Measurements from ENCODE around the gene RNPEP. TPM values are rescaled to one million over a fixed set of nuclear protein-coding genes. Genes with fewer than 3 reads are reported as not detected.

RNPEP gene
- total and polyA plus RNA-seq, 2 of the 13 experiments (the other 11 are each of a cell fraction or from before 2014, with no cell fraction given), result 20.6 to 38.4 TPM

DNA sequence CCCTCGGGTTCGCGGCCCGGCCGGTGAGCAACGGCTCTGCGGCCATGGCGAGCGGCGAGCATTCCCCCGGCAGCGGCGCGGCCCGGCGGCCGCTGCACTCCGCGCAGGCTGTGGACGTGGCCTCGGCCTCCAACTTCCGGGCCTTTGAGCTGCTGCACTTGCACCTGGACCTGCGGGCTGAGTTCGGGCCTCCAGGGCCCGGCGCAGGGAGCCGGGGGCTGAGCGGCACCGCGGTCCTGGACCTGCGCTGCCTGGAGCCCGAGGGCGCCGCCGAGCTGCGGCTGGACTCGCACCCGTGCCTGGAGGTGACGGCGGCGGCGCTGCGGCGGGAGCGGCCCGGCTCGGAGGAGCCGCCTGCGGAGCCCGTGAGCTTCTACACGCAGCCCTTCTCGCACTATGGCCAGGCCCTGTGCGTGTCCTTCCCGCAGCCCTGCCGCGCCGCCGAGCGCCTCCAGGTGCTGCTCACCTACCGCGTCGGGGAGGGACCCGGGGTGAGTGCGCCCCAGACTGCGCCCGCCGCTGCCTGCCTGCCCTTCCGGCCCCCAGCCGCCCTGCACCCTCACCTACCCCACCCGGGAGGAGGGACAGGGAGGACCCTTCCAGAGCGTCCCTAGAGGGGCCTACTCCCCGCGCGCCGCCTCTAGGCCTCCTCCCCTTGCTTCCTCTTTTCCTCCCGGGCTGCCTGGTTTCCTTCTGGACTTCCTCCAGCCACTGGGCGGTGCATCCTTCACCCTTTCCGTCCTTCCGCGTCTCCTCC lies at the start of gene RNPEP (continued):
- peak; percentile 39; the same call in 1 of the 2 replicates for TF ChIP-seq CTCF (CRISPR knock-in tag; IDR thresholded peaks at IDR 0.05)
- no peak for TF ChIP-seq HOXA7 (CRISPR knock-in tag; IDR thresholded peaks at IDR 0.05)
- 0 out of 2 replicates have a peak, but pooled peaks have one; percentile 7 for TF ChIP-seq RFXAP (CRISPR knock-in tag; IDR thresholded peaks at IDR 0.05; ENCODE audit: borderline replicate concordance)
- TF ChIP-seq RNF2 (conservative IDR thresholded peaks at IDR 0.05; ENCODE audit: low read depth), result no peak
- TF ChIP-seq ZNF121 (CRISPR knock-in tag; IDR thresholded peaks at IDR 0.05), result no peak
- peak; percentile 36; the same call in 1 of the 2 replicates for TF ChIP-seq DNMT1 (CRISPR knock-in tag; IDR thresholded peaks at IDR 0.05)
- no peak for TF ChIP-seq NBN (conservative IDR thresholded peaks at IDR 0.05)
- no peak for TF ChIP-seq PLRG1 (conservative IDR thresholded peaks at IDR 0.05)
- 0 out of 2 replicates have a peak, but pooled peaks have one; percentile 60 for TF ChIP-seq ZNF501 (CRISPR knock-in tag; IDR thresholded peaks at IDR 0.05)
- 0 out of 2 replicates have a peak, but pooled peaks have one; percentile 48 for TF ChIP-seq NR1H2 (CRISPR knock-in tag; IDR thresholded peaks at IDR 0.05; ENCODE audit: borderline replicate concordance, low read depth)
- TF ChIP-seq, protein P1, sequence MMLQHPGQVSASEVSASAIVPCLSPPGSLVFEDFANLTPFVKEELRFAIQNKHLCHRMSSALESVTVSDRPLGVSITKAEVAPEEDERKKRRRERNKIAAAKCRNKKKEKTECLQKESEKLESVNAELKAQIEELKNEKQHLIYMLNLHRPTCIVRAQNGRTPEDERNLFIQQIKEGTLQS (CRISPR knock-in tag; IDR thresholded peaks at IDR 0.05), result no peak
- TF ChIP-seq, protein P2, sequence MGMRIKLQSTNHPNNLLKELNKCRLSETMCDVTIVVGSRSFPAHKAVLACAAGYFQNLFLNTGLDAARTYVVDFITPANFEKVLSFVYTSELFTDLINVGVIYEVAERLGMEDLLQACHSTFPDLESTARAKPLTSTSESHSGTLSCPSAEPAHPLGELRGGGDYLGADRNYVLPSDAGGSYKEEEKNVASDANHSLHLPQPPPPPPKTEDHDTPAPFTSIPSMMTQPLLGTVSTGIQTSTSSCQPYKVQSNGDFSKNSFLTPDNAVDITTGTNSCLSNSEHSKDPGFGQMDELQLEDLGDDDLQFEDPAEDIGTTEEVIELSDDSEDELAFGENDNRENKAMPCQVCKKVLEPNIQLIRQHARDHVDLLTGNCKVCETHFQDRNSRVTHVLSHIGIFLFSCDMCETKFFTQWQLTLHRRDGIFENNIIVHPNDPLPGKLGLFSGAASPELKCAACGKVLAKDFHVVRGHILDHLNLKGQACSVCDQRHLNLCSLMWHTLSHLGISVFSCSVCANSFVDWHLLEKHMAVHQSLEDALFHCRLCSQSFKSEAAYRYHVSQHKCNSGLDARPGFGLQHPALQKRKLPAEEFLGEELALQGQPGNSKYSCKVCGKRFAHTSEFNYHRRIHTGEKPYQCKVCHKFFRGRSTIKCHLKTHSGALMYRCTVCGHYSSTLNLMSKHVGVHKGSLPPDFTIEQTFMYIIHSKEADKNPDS (CRISPR knock-in tag; IDR thresholded peaks at IDR 0.05), result no peak
- TF ChIP-seq SOX5 (CRISPR knock-in tag; IDR thresholded peaks at IDR 0.05; ENCODE audit: borderline replicate concordance), result 0 out of 2 replicates have a peak, but pooled peaks have one; percentile 6
- peak; percentile 26 for TF ChIP-seq SAP130 (CRISPR knock-in tag; IDR thresholded peaks at IDR 0.05; ENCODE audit: low read depth)
- TF ChIP-seq SRSF1 (optimal IDR thresholded peaks at IDR 0.05; ENCODE audit: low read depth, low read length), result peak; percentile 41
- no peak for TF ChIP-seq JUNB (CRISPR knock-in tag; IDR thresholded peaks at IDR 0.05; ENCODE audit: borderline replicate concordance)
- TF ChIP-seq MATR3 (CRISPR knock-in tag; IDR thresholded peaks at IDR 0.05), result no peak
- TF ChIP-seq PAF1 (CRISPR knock-in tag; IDR thresholded peaks at IDR 0.05), result no peak
- TF ChIP-seq SNAI1 (CRISPR knock-in tag; IDR thresholded peaks at IDR 0.05; ENCODE audit: borderline replicate concordance), result no peak
- TF ChIP-seq ZNF891 (CRISPR knock-in tag; IDR thresholded peaks at IDR 0.05), result 0 out of 2 replicates have a peak, but pooled peaks have one; percentile 42
- no peak; the same call in 1 of the 2 replicates for TF ChIP-seq MTF2 (CRISPR knock-in tag; IDR thresholded peaks at IDR 0.05; ENCODE audit: borderline replicate concordance)
- no peak for TF ChIP-seq MTA3 (CRISPR knock-in tag; IDR thresholded peaks at IDR 0.05)
- TF ChIP-seq NFRKB (IDR thresholded peaks at IDR 0.05), result no peak
- no peak for TF ChIP-seq XBP1 (CRISPR knock-in tag; IDR thresholded peaks at IDR 0.05)
- TF ChIP-seq ZNF790 (CRISPR knock-in tag; IDR thresholded peaks at IDR 0.05; ENCODE audit: borderline replicate concordance), result peak; percentile 37; the same call in 1 of the 2 replicates
- TF ChIP-seq, protein P3, sequence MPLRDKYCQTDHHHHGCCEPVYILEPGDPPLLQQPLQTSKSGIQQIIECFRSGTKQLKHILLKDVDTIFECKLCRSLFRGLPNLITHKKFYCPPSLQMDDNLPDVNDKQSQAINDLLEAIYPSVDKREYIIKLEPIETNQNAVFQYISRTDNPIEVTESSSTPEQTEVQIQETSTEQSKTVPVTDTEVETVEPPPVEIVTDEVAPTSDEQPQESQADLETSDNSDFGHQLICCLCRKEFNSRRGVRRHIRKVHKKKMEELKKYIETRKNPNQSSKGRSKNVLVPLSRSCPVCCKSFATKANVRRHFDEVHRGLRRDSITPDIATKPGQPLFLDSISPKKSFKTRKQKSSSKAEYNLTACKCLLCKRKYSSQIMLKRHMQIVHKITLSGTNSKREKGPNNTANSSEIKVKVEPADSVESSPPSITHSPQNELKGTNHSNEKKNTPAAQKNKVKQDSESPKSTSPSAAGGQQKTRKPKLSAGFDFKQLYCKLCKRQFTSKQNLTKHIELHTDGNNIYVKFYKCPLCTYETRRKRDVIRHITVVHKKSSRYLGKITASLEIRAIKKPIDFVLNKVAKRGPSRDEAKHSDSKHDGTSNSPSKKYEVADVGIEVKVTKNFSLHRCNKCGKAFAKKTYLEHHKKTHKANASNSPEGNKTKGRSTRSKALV (CRISPR knock-in tag; IDR thresholded peaks at IDR 0.05), result peak; percentile 76

Data from HepG2 (cell line).